ENCODE data around the gene ACTN3. TPM values are rescaled to one million over a fixed set of nuclear protein-coding genes. Genes with fewer than 3 reads are reported as not detected.
"Not testable (repeated sequence)": the region's sequence is repeated elsewhere in the genome, so short reads cannot be mapped to it uniquely, and the experiment has no call there.

Gene ACTN3
- total and polyA plus RNA-seq, 2 donors (not counting 1 experiment from before 2014, with no cell fraction given), result under 0.01 TPM; not detected in 1

DNA sequence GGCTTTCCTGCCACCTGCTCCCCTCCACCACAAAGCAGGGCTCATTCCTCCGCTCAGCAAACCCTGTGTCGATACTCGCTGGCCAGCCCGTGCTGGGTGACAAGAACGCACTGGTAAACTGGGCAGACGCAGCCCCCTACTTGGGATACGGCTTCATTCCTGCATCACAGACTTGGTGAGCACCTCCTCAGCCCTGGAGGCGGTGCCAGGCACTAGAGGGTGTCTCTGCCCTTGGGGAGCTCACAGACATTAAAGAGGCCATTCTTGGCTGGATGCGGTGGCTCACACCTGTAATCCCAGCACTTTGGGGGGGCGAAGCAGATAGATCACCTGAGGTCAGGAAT, 6.9 kb upstream of the ACTN3 start:
- H3K79me2 ChIP-seq (ENCODE audit: control insufficient read depth, insufficient read depth, low read length), result no peaks in the 10 kb centered on the region
- H3K9ac ChIP-seq (ENCODE audit: insufficient read depth, low read length), result no peak overlapping the region
- peaks cover 4% of the 10 kb centered on the region for H3K36me3 ChIP-seq (ENCODE audit: control insufficient read depth, insufficient read depth, low read length)
- no peak for DNase-seq (ENCODE audit: low read depth in 2 of 2)
- no peak overlapping the region for H3K4me2 ChIP-seq (ENCODE audit: extremely low read depth, insufficient read depth, low read length)
- TF ChIP-seq, protein P1, sequence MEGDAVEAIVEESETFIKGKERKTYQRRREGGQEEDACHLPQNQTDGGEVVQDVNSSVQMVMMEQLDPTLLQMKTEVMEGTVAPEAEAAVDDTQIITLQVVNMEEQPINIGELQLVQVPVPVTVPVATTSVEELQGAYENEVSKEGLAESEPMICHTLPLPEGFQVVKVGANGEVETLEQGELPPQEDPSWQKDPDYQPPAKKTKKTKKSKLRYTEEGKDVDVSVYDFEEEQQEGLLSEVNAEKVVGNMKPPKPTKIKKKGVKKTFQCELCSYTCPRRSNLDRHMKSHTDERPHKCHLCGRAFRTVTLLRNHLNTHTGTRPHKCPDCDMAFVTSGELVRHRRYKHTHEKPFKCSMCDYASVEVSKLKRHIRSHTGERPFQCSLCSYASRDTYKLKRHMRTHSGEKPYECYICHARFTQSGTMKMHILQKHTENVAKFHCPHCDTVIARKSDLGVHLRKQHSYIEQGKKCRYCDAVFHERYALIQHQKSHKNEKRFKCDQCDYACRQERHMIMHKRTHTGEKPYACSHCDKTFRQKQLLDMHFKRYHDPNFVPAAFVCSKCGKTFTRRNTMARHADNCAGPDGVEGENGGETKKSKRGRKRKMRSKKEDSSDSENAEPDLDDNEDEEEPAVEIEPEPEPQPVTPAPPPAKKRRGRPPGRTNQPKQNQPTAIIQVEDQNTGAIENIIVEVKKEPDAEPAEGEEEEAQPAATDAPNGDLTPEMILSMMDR (conservative IDR thresholded peaks at IDR 0.05 in 1 of 2, IDR thresholded peaks at IDR 0.05 in 1 of 2; ENCODE audit: low read depth in 1 of 2, low read length in 2 of 2), result no peak
- TF ChIP-seq EZH2 (IDR thresholded peaks at IDR 0.05; ENCODE audit: low read length, missing control alignments), result no peak
- H3K9me3 ChIP-seq (ENCODE audit: control insufficient read depth, insufficient read depth, low read depth, low read length), result no peaks in the 10 kb centered on the region
- H3K27me3 ChIP-seq (ENCODE audit: control insufficient read depth, insufficient read depth, low read length), result no peaks in the 10 kb centered on the region
- no peak overlapping the region for H3K27ac ChIP-seq (ENCODE audit: insufficient read depth, low read length)
- H3K4me3 ChIP-seq (replicated peaks in 1 of 4; ENCODE audit: control extremely low read depth in 1 of 4, insufficient read depth in 1 of 4, low read depth in 3 of 4, low read length in 4 of 4), result no peak overlapping the region
- no peak overlapping the region for H2AFZ ChIP-seq (ENCODE audit: low read length)
- H3K4me1 ChIP-seq (ENCODE audit: control insufficient read depth, extremely low read depth, insufficient read depth, low read length), result peaks cover 8% of the 10 kb centered on the region
- no peaks in the 10 kb centered on the region for H4K20me1 ChIP-seq (ENCODE audit: control insufficient read depth, extremely low read depth, insufficient read depth, low read length)

DNA sequence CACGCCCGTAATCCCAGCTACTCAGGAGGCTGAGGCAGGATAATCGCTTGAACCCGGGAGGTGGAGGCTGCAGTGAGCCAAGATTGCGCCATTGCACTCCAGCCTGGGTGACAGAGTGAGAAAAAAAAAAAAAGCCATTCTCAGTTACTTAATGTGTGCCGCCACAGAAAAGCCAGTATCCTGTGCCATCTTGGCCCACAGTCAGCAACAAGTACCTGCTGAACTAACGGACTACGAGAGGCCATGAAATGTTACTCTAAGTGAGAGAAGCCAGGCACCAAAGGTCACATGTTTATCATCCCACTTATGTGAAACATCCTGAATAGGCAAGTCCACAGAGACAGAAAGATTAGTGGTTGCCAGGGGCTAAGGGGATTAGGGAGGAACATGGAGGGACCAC, 6.1 kb upstream of the ACTN3 start:
- DNase-seq (ENCODE audit: low read depth in 2 of 2); H3K79me2 ChIP-seq (ENCODE audit: control insufficient read depth, insufficient read depth, low read length); H3K9ac ChIP-seq (ENCODE audit: insufficient read depth, low read length); H3K27ac ChIP-seq (ENCODE audit: insufficient read depth, low read length); H3K27me3 ChIP-seq (ENCODE audit: control insufficient read depth, insufficient read depth, low read length); H3K4me1 ChIP-seq (ENCODE audit: control insufficient read depth, extremely low read depth, insufficient read depth, low read length); H4K20me1 ChIP-seq (ENCODE audit: control insufficient read depth, extremely low read depth, insufficient read depth, low read length); H3K9me3 ChIP-seq (ENCODE audit: control insufficient read depth, insufficient read depth, low read depth, low read length); H2AFZ ChIP-seq (ENCODE audit: low read length); H3K36me3 ChIP-seq (ENCODE audit: control insufficient read depth, insufficient read depth, low read length); H3K4me2 ChIP-seq (ENCODE audit: extremely low read depth, insufficient read depth, low read length); H3K4me3 ChIP-seq (replicated peaks in 1 of 4; ENCODE audit: control extremely low read depth in 1 of 4, insufficient read depth in 1 of 4, low read depth in 3 of 4, low read length in 4 of 4): not testable (repeated sequence)

DNA sequence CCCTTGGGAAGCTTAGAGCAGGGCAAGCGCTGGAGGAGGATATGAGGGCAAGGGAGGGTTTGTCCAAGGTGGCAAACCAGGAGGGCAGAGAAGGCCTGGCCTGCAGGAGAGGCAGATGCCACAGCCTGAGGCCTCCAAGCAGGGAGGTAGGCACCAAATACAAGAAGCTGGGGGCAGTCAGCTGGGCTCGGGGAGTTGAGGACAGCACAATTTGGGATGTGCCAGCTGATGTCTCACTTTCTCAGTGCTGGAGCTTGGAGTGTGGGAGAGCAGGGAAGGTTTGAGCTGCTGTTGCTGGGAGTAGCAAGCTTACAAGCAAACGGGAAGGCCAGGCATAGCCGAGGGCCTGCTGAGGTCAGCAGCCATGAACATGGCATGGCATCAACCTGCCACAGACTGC, 4.8 kb upstream of the ACTN3 start:
- Histone ChIP-seq H3K27ac (ENCODE audit: insufficient read depth, low read length) (no peak overlapping the region), H4K20me1 (ENCODE audit: control insufficient read depth, extremely low read depth, insufficient read depth, low read length) (no peaks in the 10 kb centered on the region), H3K79me2 (ENCODE audit: control insufficient read depth, insufficient read depth, low read length) (no peaks in the 10 kb centered on the region), H3K9ac (ENCODE audit: insufficient read depth, low read length) (no peak overlapping the region), H3K4me1 (ENCODE audit: control insufficient read depth, extremely low read depth, insufficient read depth, low read length) (peaks cover 8% of the 10 kb centered on the region), H3K36me3 (ENCODE audit: control insufficient read depth, insufficient read depth, low read length) (peaks cover 4% of the 10 kb centered on the region), H3K27me3 (ENCODE audit: control insufficient read depth, insufficient read depth, low read length) (no peaks in the 10 kb centered on the region), H3K4me2 (ENCODE audit: extremely low read depth, insufficient read depth, low read length) (no peak overlapping the region), H3K4me3 (replicated peaks in 1 of 4; ENCODE audit: control extremely low read depth in 1 of 4, insufficient read depth in 1 of 4, low read depth in 3 of 4, low read length in 4 of 4) (no peak overlapping the region), H2AFZ (ENCODE audit: low read length) (no peak overlapping the region), H3K9me3 (ENCODE audit: control insufficient read depth, insufficient read depth, low read depth, low read length) (no peaks in the 10 kb centered on the region)
- DNase-seq (ENCODE audit: low read depth in 2 of 2), result no peak
- TF ChIP-seq, protein P1 (conservative IDR thresholded peaks at IDR 0.05 in 1 of 2, IDR thresholded peaks at IDR 0.05 in 1 of 2; ENCODE audit: low read depth in 1 of 2, low read length in 2 of 2), result no peak
- TF ChIP-seq EZH2 (IDR thresholded peaks at IDR 0.05; ENCODE audit: low read length, missing control alignments), result no peak

Data from fibroblast of lung (primary cell).